ENCODE results near the gene SOX9.

SOX9 gene

GRCh38 chr17:72120642-72121163 lies at the start of gene SOX9:
SOX9 (plus strand) TSS chr17:72121020; CDS start chr17:72121392, 372 bp downstream.
- Histone ChIP-seq H3K36me3 (ENCODE audit: insufficient read depth, low read length) (no peaks in the 10 kb centered on the region), H3K9me2 (replicated peaks; ENCODE audit: low read depth, low read length) (no peaks in the 10 kb centered on the region), H3K4me1 (ENCODE audit: insufficient read depth, low read length, poor library complexity, severe bottlenecking) (no peaks in the 10 kb centered on the region), H4K20me1 (ENCODE audit: insufficient read depth, low read length, poor library complexity, severe bottlenecking) (no peaks in the 10 kb centered on the region), H3K4me2 (ENCODE audit: low read depth, low read length, poor library complexity, severe bottlenecking) (no peak within 1 kb of the TSS), H3K9me3 (ENCODE audit: insufficient read depth, low read depth, low read length) (no peaks in the 10 kb centered on the region; the same call in 1 of the 2 replicates), H2AFZ (ENCODE audit: low read length) (no peak within 1 kb of the TSS), H3K79me2 (ENCODE audit: insufficient read depth, low read length) (no peaks in the 10 kb centered on the region), H3F3A (ENCODE audit: low read depth) (no peaks in the 10 kb centered on the region), H3K27me3 (ENCODE audit: insufficient read depth, low read length, poor library complexity, severe bottlenecking) (no peaks in the 10 kb centered on the region), H3K4me3 (ENCODE audit: low read length, poor library complexity, severe bottlenecking) (no peak within 1 kb of the TSS), H3K9ac (ENCODE audit: low read depth, low read length, poor library complexity, severe bottlenecking) (no peak within 1 kb of the TSS)
- TF ChIP-seq CTCF (conservative IDR thresholded peaks at IDR 0.05; ENCODE audit: low read length): no peak
- no peak for TF ChIP-seq EZH2phosphoT487 (IDR thresholded peaks at IDR 0.05; ENCODE audit: borderline replicate concordance)

- Histone ChIP-seq H2AFZ (ENCODE audit: low read length) (no peak overlapping the region), H3K4me1 (ENCODE audit: insufficient read depth, low read length, poor library complexity, severe bottlenecking) (no peaks in the 10 kb centered on the region), H3K79me2 (ENCODE audit: insufficient read depth, low read length) (no peaks in the 10 kb centered on the region), H3F3A (ENCODE audit: low read depth) (no peaks in the 10 kb centered on the region), H3K36me3 (ENCODE audit: insufficient read depth, low read length) (no peaks in the 10 kb centered on the region), H4K20me1 (ENCODE audit: insufficient read depth, low read length, poor library complexity, severe bottlenecking) (no peaks in the 10 kb centered on the region), H3K9ac (ENCODE audit: low read depth, low read length, poor library complexity, severe bottlenecking) (no peak overlapping the region), H3K9me3 (ENCODE audit: insufficient read depth, low read depth, low read length) (no peaks in the 10 kb centered on the region), H3K4me3 (ENCODE audit: low read length, poor library complexity, severe bottlenecking) (no peak overlapping the region), H3K4me2 (ENCODE audit: low read depth, low read length, poor library complexity, severe bottlenecking) (no peak overlapping the region), H3K27me3 (ENCODE audit: insufficient read depth, low read length, poor library complexity, severe bottlenecking) (no peaks in the 10 kb centered on the region), H3K9me2 (replicated peaks; ENCODE audit: low read depth, low read length) (0 out of 2 replicates have a peak, but pooled peaks cover 5% of the 10 kb centered on the region)
- TF ChIP-seq EZH2phosphoT487 (IDR thresholded peaks at IDR 0.05; ENCODE audit: borderline replicate concordance): no peak
- TF ChIP-seq CTCF (conservative IDR thresholded peaks at IDR 0.05; ENCODE audit: low read length): no peak
Measured at GRCh38 chr17:72071330-72071729, 49.5 kb upstream of the SOX9 start.

- no peaks in the 10 kb centered on the region for H3K36me3 ChIP-seq (ENCODE audit: insufficient read depth, low read length)
- no peak overlapping the region for H2AFZ ChIP-seq (ENCODE audit: low read length)
- 0 out of 2 replicates have a peak, but pooled peaks cover 5% of the 10 kb centered on the region for H3K9me2 ChIP-seq (replicated peaks; ENCODE audit: low read depth, low read length)
- H3F3A ChIP-seq (ENCODE audit: low read depth): no peaks in the 10 kb centered on the region
- H3K27me3 ChIP-seq (ENCODE audit: insufficient read depth, low read length, poor library complexity, severe bottlenecking): no peaks in the 10 kb centered on the region
- TF ChIP-seq CTCF (conservative IDR thresholded peaks at IDR 0.05; ENCODE audit: low read length) (no peak), EZH2phosphoT487 (IDR thresholded peaks at IDR 0.05; ENCODE audit: borderline replicate concordance) (no peak)
- H3K4me2 ChIP-seq (ENCODE audit: low read depth, low read length, poor library complexity, severe bottlenecking): no peak overlapping the region
- no peaks in the 10 kb centered on the region for H4K20me1 ChIP-seq (ENCODE audit: insufficient read depth, low read length, poor library complexity, severe bottlenecking)
- H3K4me3 ChIP-seq (ENCODE audit: low read length, poor library complexity, severe bottlenecking): no peak overlapping the region
- H3K9me3 ChIP-seq (ENCODE audit: insufficient read depth, low read depth, low read length): no peaks in the 10 kb centered on the region
- H3K79me2 ChIP-seq (ENCODE audit: insufficient read depth, low read length): no peaks in the 10 kb centered on the region
- no peak overlapping the region for H3K9ac ChIP-seq (ENCODE audit: low read depth, low read length, poor library complexity, severe bottlenecking)
- no peaks in the 10 kb centered on the region for H3K4me1 ChIP-seq (ENCODE audit: insufficient read depth, low read length, poor library complexity, severe bottlenecking)
Measured at GRCh38 chr17:72075995-72076677, 44.7 kb upstream of the SOX9 start.

Measured in Loucy (cell line).